Renal cortical epithelial cell (primary cell): ENCODE measurements around the gene PCYOX1L. TPM values are rescaled to one million over a fixed set of nuclear protein-coding genes. Genes with fewer than 3 reads are reported as not detected.

Experiments used
- DNase-seq: peaks from one replicate; pipeline ENCODE4 v3.0.0-alpha.2; 2011; ENCODE audit warnings: low read depth
- total RNA-seq: library from RNA; depleted of rRNA; stranded (reverse); fragments of >200 nt; gene quantifications from 2 replicates; pipeline ENCODE4 v1.2.3, GENCODE V29; 2014

The PCYOX1L gene
- total RNA-seq, 1 donor from 2014 or later = 5.0 TPM

DNA sequence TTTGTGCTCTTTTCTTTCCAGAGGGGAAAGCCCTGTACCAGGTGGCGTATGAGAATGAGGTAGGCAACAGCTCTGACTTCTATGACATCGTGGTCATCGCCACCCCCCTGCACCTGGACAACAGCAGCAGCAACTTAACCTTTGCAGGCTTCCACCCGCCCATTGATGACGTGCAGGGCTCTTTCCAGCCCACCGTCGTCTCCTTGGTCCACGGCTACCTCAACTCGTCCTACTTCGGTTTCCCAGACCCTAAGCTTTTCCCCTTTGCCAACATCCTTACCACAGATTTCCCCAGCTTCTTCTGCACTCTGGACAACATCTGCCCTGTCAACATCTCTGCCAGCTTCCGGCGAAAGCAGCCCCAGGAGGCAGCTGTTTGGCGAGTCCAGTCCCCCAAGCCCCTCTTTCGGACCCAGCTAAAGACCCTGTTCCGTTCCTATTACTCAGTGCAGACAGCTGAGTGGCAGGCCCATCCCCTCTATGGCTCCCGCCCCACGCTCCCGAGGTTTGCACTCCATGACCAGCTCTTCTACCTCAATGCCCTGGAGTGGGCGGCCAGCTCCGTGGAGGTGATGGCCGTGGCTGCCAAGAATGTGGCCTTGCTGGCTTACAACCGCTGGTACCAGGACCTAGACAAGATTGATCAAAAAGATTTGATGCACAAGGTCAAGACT is 10.3 kb downstream of the PCYOX1L start:
- DNase-seq = no peak

- no peak for DNase-seq
Measured at GRCh38 chr5:149370878-149371277, 13.0 kb downstream of the PCYOX1L start.

DNA sequence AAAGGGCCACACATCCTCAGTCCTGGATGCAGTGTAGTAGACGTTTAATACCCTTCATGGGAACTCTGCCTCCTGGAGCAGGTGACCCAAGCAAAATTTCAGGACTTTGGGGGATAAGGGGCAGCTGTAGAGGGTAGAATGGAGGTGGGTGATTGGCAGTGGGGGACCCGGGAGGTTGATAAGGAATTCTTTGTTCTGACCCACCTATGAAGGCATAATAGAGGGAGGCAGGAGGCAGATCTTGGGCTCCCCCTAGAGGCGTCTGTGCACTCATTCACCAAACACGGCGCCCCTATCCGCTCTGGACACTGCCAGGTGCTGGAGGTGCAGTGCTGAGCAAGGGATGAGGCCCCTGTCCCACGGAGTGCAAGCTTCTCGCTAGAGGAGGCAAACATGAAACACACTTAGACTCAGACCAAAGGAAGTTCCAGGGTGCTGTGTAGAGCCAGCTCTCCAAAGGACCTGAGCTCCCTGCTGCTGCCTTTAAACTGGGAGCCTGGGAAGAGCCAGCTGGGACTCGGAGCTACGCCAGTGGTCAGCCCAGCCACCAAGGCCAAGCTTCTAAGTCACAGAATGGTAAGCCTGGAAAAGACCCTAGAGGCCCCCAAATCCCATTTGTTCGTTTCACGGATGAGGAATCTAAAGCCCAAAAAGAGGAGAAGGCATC is 13.6 kb downstream of the PCYOX1L start:
- DNase-seq = peak; percentile 30

DNA sequence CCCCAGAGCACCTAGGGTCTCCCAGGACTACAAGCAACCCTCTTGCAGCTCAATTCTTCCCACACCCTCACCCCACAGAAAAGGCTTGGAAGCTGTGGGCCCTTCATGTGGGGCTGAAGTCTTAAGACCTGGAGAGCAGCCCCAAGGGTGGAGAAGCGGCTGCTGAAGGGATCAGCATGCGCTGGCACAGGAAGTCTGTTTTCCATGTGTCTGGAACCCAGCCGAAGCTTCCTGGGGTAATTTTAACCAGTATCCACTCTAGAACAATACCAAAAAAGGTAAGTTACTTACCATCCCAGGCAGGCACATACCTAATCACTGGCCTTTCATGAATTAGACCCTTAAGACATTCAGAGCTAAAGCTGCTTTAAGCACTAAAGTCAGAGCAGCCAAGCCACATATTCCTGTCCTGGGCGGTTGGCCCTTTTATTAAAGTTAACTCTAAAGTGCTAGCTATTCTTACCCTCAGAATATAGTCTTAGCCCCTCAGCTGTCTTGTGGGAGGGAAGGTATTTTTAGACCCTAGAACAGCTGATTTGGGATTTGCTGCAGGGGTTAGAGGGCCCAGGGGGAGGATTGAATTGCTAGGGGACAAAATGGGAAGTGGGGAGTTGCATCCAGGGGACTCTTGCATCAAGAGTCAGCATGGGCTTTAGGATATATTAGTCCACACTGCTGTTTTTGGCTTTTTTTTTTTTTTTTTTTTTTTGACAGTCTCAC is 14.4 kb downstream of the PCYOX1L start:
- DNase-seq = no peak

DNA sequence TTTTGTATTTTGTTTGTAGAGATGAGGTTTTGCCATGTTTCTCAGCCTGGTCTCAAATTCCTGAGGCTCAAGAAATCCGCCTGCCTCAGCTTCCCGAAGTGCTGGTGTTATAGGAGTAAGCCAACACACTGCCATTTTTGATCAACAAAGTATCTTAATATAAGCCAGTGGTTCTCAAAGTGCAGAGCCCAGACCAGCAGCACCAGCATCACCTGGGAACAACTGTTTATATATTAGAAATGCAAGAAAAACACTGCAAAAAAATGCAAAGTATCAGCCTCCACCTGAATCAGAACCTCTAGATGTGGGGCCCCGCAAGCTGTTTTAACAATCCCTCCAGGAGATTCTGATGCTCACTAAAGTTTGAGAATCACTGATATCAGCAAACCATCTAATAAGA is 15.1 kb downstream of the PCYOX1L start:
- no peak for DNase-seq

GRCh38 chr5:149374303-149374702 is 16.5 kb downstream of the PCYOX1L start:
- DNase-seq = no peak

DNA sequence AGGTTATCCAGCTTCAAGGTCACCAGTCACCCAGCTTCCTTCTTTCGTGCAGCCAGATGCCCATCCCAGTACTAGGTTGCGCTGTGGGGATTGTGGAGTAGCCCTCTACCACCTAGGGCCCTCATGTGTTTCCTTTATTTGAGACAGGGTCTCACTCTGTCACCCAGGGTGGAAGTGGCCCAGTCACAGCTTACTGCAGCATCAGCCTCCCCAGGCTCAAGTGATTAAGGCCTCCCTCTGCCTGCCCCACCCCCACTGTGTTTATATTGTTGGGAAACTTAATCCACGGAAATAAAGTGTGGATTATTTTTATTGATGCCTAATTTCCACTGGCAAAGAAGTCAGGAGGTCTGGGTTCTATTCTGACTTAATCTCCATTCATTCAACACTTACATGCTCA is 17.0 kb downstream of the PCYOX1L start:
- no peak for DNase-seq

DNA sequence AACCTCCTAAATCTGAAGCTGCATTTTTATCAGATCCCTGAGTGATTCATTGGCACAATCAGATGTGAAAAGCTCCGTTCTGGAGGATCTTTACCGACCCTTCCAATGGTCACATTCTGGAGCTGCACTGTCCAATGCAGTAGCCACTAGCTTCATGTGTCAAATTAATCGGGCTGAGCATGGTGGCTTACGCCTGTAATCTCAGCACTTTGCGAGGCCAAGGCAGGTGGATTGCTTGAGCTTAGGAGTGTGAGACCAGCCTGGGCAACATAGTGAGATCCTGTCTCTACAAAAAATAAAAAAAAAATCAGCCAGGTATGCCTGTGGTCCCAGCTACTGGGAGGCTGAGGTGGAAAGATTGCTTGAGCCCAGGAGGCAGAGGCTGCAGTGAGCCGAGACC is 17.6 kb downstream of the PCYOX1L start:
- DNase-seq = no peak

DNA sequence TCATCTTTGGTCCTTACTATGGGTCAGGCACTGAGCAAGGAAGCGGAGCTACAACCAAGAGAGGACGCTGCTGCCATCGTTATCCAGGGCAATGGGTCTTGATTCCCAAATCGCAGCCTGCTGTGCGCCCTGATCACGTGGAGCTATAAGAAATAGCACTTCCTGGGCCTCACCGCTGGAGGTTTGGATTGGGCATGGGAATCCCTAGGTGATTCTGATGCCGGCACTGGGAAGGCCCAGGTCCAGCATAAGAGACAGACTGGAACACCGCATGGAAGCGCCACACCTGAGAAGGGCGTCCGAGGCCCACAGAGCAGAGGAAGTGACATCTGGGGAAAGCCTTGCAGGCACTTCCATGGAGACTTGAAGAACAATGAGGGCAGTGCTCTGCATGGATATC is 18.3 kb downstream of the PCYOX1L start:
- no peak for DNase-seq

GRCh38 chr5:149376711-149377447 is 19.0 kb downstream of the PCYOX1L start:
- DNase-seq = no peak

DNA sequence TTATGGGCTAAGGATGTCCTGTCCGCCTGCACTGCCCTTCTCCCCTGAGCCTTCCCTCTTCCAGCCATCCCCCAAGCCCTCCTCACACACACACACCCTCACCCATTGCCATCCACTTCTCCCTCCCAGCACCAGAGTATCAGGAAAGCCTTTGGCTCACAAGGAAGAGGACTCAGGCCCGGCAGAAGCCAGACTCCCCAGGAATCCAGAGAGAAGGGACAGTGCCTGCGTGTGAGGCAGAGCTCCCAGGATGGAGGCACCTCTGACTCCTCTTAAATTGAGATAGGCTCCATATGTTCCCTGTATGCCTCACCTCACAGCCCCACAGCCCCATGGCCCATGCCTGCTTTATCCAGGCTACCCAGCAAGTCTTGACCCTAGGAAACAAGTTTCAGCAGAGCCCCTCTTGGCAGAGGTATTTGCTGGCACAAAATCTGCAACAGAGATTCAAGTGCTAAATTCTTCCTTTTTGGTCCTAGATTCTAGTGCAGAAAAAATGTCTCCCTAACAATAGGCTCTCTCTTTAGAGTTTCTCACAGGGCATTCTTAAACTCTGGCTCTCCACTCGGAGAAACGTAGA is 20.5 kb downstream of the PCYOX1L start:
- DNase-seq = no peak

DNA sequence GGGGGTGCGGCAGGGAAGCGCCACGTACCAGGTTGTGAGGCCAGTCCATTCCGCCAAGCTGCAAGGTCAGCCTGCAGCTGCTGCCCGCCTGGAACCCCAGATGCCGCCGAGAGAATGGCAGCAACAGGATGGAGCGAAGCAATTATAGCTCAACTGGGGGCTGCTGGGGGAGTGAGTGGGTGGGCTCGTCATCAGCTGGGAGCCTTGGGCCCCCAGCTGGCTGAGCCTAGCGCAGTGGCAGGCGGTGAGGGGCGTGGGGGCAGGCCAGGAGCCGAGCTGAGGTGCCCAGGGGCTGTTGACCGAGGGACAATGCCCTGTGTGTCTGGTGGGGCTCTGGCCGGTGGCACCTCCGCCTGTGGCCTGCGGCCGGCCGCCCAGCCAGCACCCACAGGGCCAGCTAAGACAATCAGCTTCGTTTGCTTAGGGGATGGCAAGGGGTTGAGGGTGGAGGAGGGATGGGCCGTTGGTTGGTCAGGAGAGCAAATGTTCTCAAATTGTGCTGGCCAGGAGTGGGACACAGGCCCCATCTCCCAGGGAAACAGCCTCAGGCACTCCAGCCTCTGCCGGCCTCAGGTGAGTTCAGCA is 21.4 kb downstream of the PCYOX1L start, which contains the start of gene IL17B:
Gene IL17B (minus strand): TSS at position 116 of the 585 bp plus-strand sequence. CDS start 67 bp downstream, at position 49.
- DNase-seq = no peak

GRCh38 chr5:149379818-149380374 is 22.1 kb downstream of the PCYOX1L start:
- DNase-seq = no peak

- DNase-seq = no peak
Measured at GRCh38 chr5:149380466-149381121, 22.7 kb downstream of the PCYOX1L start.

- no peak for DNase-seq
Measured at GRCh38 chr5:149381261-149381985, 23.6 kb downstream of the PCYOX1L start.

GRCh38 chr5:149381986-149382338 is 24.1 kb downstream of the PCYOX1L start:
- peak; percentile 37 for DNase-seq

GRCh38 chr5:149382517-149383220 is 24.8 kb downstream of the PCYOX1L start:
- no peak for DNase-seq

DNA sequence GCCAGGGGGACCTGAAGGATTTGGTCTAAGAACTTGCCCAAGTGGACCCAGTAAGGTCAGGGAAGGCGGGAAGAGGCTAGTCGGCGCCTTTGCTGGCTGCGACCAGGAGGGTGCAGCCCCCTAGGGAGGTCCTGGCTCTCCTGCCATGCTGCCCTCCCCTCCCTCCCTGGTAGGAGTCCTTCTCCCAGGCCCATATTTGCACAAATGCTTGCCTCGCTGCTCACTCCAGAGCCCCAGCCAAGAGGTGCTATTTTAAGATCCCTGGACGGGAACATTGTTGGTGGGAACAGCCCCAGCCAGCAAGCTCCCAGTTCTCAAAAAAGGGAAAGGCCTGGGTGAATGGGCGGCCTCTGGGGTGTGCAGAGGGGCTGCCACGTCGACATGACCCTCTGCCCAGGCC is 25.6 kb downstream of the PCYOX1L start:
- DNase-seq = no peak

DNA sequence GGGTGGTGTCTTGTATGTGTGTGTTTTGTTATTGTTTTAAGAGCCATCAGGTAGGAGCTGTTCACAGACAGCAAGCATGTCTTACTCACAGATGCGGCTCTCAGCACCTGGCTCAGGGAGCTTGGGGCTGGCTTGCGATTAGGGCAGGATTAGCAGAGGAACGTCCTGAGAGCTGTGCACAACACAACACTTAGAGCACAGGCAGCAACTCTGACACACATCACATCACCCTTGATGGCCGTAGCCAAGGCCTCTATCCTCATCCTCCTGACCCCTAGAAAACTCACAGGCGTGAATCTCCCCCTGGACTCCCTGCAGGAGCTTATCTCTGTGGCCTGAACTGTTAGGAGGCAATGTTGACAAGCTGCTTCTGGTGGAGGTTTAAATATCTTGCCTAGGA is 28.3 kb downstream of the PCYOX1L start:
- no peak for DNase-seq
